ENCODE results near the gene CEACAM19. TPM values are rescaled to one million over a fixed set of nuclear protein-coding genes. Genes with fewer than 3 reads are reported as not detected.
"Not testable (repeated sequence)": the region's sequence is repeated elsewhere in the genome, so short reads cannot be mapped to it uniquely, and the experiment has no call there.

The CEACAM19 gene
- total RNA-seq (2014; rRNA removed; shearing (Covaris generic); ENCODE audit: low replicate concordance) = 0.47 and 0.69 TPM in 2 replicates

GRCh38 chr19:44671400-44671799, at the start of gene CEACAM19:
Gene CEACAM19 (plus strand): TSS chr19:44671482. CDS start chr19:44671932, 450 bp downstream.
- Histone ChIP-seq H3K9me3 (no peaks in the 10 kb centered on the region), H3K4me3 (no peak within 1 kb of the TSS), H3K27me3 (no peaks in the 10 kb centered on the region), H3K36me3 (no peaks in the 10 kb centered on the region)
- DNase-seq = no peak

- H3K36me3 ChIP-seq = peaks cover 45% of the 10 kb centered on the region
- H3K9me3 ChIP-seq = peaks cover 10% of the 10 kb centered on the region
- H3K4me3 ChIP-seq = no peak overlapping the region
- no peak for DNase-seq
- no peaks in the 10 kb centered on the region for H3K27me3 ChIP-seq
These were observed 48.2 kb upstream of the CEACAM19 start for GRCh38 chr19:44623080-44623479.

GRCh38 chr19:44623626-44624025, 47.7 kb upstream of the CEACAM19 start:
- Histone ChIP-seq H3K9me3 (peaks cover 10% of the 10 kb centered on the region), H3K4me3 (no peak overlapping the region), H3K36me3 (peaks cover 50% of the 10 kb centered on the region), H3K27me3 (no peaks in the 10 kb centered on the region)
- DNase-seq = no peak

- no peak for DNase-seq
- peaks cover 61% of the 10 kb centered on the region for H3K36me3 ChIP-seq
- H3K9me3 ChIP-seq = peaks cover 10% of the 10 kb centered on the region
- H3K27me3 ChIP-seq = no peaks in the 10 kb centered on the region
- H3K4me3 ChIP-seq = no peak overlapping the region
These were observed 46.4 kb upstream of the CEACAM19 start for GRCh38 chr19:44624840-44625354.

GRCh38 chr19:44625637-44626036, 45.6 kb upstream of the CEACAM19 start:
- H3K4me3 ChIP-seq, H3K27me3 ChIP-seq, H3K9me3 ChIP-seq: not testable (repeated sequence)
- H3K36me3 ChIP-seq = peaks cover 66% of the 10 kb centered on the region
- DNase-seq = peak; percentile 35

GRCh38 chr19:44626048-44626624, 45.1 kb upstream of the CEACAM19 start:
- Histone ChIP-seq H3K4me3 (no peak overlapping the region), H3K27me3 (no peaks in the 10 kb centered on the region), H3K9me3 (peaks cover 10% of the 10 kb centered on the region), H3K36me3 (peaks cover 68% of the 10 kb centered on the region)
- DNase-seq = peak; percentile 94

- H3K4me3 ChIP-seq = no peak overlapping the region
- peaks cover 75% of the 10 kb centered on the region for H3K36me3 ChIP-seq
These were observed 43.7 kb upstream of the CEACAM19 start for GRCh38 chr19:44627631-44628030.

GRCh38 chr19:44628793-44629192, 42.5 kb upstream of the CEACAM19 start:
- Histone ChIP-seq H3K4me3 (no peak overlapping the region), H3K36me3 (peaks cover 68% of the 10 kb centered on the region)

More at GRCh38 chr19:44627631-44628030, 43.7 kb upstream of the CEACAM19 start:
- no peak for DNase-seq
- peaks cover 10% of the 10 kb centered on the region for H3K9me3 ChIP-seq
- no peaks in the 10 kb centered on the region for H3K27me3 ChIP-seq

GRCh38 chr19:44631611-44632010, 39.7 kb upstream of the CEACAM19 start:
- H3K36me3 ChIP-seq = peaks cover 47% of the 10 kb centered on the region
- H3K9me3 ChIP-seq, DNase-seq, H3K4me3 ChIP-seq, H3K27me3 ChIP-seq: not testable (repeated sequence)

More at GRCh38 chr19:44628793-44629192, 42.5 kb upstream of the CEACAM19 start:
- DNase-seq = no peak
- H3K27me3 ChIP-seq = no peaks in the 10 kb centered on the region
- H3K9me3 ChIP-seq = peaks cover 10% of the 10 kb centered on the region

- peaks cover 29% of the 10 kb centered on the region for H3K36me3 ChIP-seq
- H3K4me3 ChIP-seq, H3K27me3 ChIP-seq, H3K9me3 ChIP-seq, DNase-seq: not testable (repeated sequence)
These were observed 37.2 kb upstream of the CEACAM19 start for GRCh38 chr19:44634058-44634457.

- Histone ChIP-seq H3K27me3 (no peaks in the 10 kb centered on the region), H3K4me3 (no peak overlapping the region), H3K9me3 (no peaks in the 10 kb centered on the region), H3K36me3 (peaks cover 23% of the 10 kb centered on the region)
- no peak for DNase-seq
These were observed 36.5 kb upstream of the CEACAM19 start for GRCh38 chr19:44634785-44635184.

GRCh38 chr19:44635581-44636438, 35.5 kb upstream of the CEACAM19 start:
- Histone ChIP-seq H3K27me3 (no peaks in the 10 kb centered on the region), H3K9me3 (no peaks in the 10 kb centered on the region), H3K36me3 (peaks cover 20% of the 10 kb centered on the region), H3K4me3 (no peak overlapping the region)
- peak; percentile 97 for DNase-seq

GRCh38 chr19:44636439-44637389, 34.6 kb upstream of the CEACAM19 start:
- Histone ChIP-seq H3K4me3 (no peak overlapping the region), H3K36me3 (peaks cover 13% of the 10 kb centered on the region), H3K27me3 (no peaks in the 10 kb centered on the region), H3K9me3 (no peaks in the 10 kb centered on the region)
- DNase-seq = no peak

GRCh38 chr19:44637390-44637764, 33.9 kb upstream of the CEACAM19 start:
- DNase-seq = no peak
- Histone ChIP-seq H3K36me3 (peaks cover 12% of the 10 kb centered on the region), H3K27me3 (no peaks in the 10 kb centered on the region), H3K9me3 (no peaks in the 10 kb centered on the region), H3K4me3 (no peak overlapping the region)

GRCh38 chr19:44640518-44640917, 30.8 kb upstream of the CEACAM19 start:
- DNase-seq = peak; percentile 89
- no peaks in the 10 kb centered on the region for H3K27me3 ChIP-seq
- peaks cover 14% of the 10 kb centered on the region for H3K36me3 ChIP-seq
- H3K9me3 ChIP-seq = no peaks in the 10 kb centered on the region
- no peak overlapping the region for H3K4me3 ChIP-seq

GRCh38 chr19:44641501-44642265, 29.6 kb upstream of the CEACAM19 start:
- no peak for DNase-seq
- Histone ChIP-seq H3K9me3 (no peaks in the 10 kb centered on the region), H3K27me3 (no peaks in the 10 kb centered on the region), H3K36me3 (peaks cover 25% of the 10 kb centered on the region), H3K4me3 (no peak overlapping the region)

Data from MG63 (cell line).